HG02885 (cell line): Measurements from ENCODE around the gene ZNF689.

Experiments
- ATAC-seq: cut with Tn5 transposase; IDR thresholded peaks from one replicate; pipeline ENCODE4 v1.9.1; 2021; ENCODE audit warnings: mild to moderate bottlenecking; ENCODE audit not compliant: unreplicated experiment, poor library complexity

ZNF689 gene

GRCh38 chr16:30609926-30610839 lies at the start of gene ZNF689:
TSS of gene ZNF689 (minus strand) at chr16:30610389. CDS start at chr16:30610041, 348 bp downstream.
- ATAC-seq = peak; percentile 93

- ATAC-seq = peak; percentile 24
Observed at GRCh38 chr16:30658731-30659506, 48.7 kb upstream of the ZNF689 start.

GRCh38 chr16:30657866-30658730 lies 47.9 kb upstream of the ZNF689 start, which contains the start of gene FBRS:
TSS of gene FBRS (plus strand) at chr16:30658431. CDS start at chr16:30659519, 1,088 bp downstream.
- peak; percentile 73 for ATAC-seq

- no peak for ATAC-seq
Observed at GRCh38 chr16:30656974-30657865, 47.0 kb upstream of the ZNF689 start.

- no peak for ATAC-seq
Observed at GRCh38 chr16:30656388-30656787, 46.2 kb upstream of the ZNF689 start.

- no peak for ATAC-seq
Observed at GRCh38 chr16:30655815-30656347, 45.7 kb upstream of the ZNF689 start.

GRCh38 chr16:30654856-30655255 lies 44.7 kb upstream of the ZNF689 start:
- no peak for ATAC-seq

- ATAC-seq = no peak
Observed at GRCh38 chr16:30652718-30653117, 42.5 kb upstream of the ZNF689 start.

GRCh38 chr16:30652005-30652296 lies 41.8 kb upstream of the ZNF689 start:
- no peak for ATAC-seq

GRCh38 chr16:30651124-30652004 lies 41.2 kb upstream of the ZNF689 start:
- ATAC-seq = peak; percentile 65

- ATAC-seq = peak; percentile 81
Observed at GRCh38 chr16:30650369-30651123, 40.4 kb upstream of the ZNF689 start, which contains the start of gene PRR14. TSS of gene PRR14 (plus strand) at chr16:30650960. CDS start at chr16:30651646, 686 bp downstream.

GRCh38 chr16:30649725-30650368 lies 39.7 kb upstream of the ZNF689 start:
- ATAC-seq = no peak

GRCh38 chr16:30647274-30647571 lies 37.0 kb upstream of the ZNF689 start:
- ATAC-seq = no peak

- no peak for ATAC-seq
Observed at GRCh38 chr16:30645727-30646126, 35.5 kb upstream of the ZNF689 start.

GRCh38 chr16:30644334-30644830 lies 34.2 kb upstream of the ZNF689 start:
- ATAC-seq = no peak

- no peak for ATAC-seq
Observed at GRCh38 chr16:30641378-30641982, 31.3 kb upstream of the ZNF689 start.
